A549 (cell line): Measurements from ENCODE around the gene LARGE1. TPM values are rescaled to one million over a fixed set of nuclear protein-coding genes. Genes with fewer than 3 reads are reported as not detected.

Source experiments
- ATAC-seq, 2 experiments: fragments of 200-7000 bp in 1 of 2; fragments of >200 bp in 1 of 2; cut with Nextera tagmentation in 1 of 2; cut with Tn5 transposase in 1 of 2; 3 replicates each; pipeline versions ENCODE4 v1.8.0 to v1.9.1; 2018 to 2020; ENCODE audit warnings: mild to moderate bottlenecking in 1 of 2, moderate library complexity in 1 of 2
- CTCF ChIA-PET: fragments of 300-600 bp; sonication (Branson Sonifier 250); formaldehyde crosslinking; extraction: SDS; loops from one replicate; lab custom pipeline; 2021; ENCODE audit warnings: antibody characterized with exemption, inconsistent platforms; lab: Yijun Ruan, JAX
- POLR2A ChIA-PET: fragments of 350-600 bp; formaldehyde crosslinking; extraction: SDS; loops from one replicate; lab custom pipeline; 2021; ENCODE audit warnings: antibody characterized with exemption, inconsistent platforms; lab: Yijun Ruan, JAX
- DNase-seq, 2 experiments: peaks; one replicate each; pipeline versions ENCODE4 v3.0.0 to v3.0.0-alpha.2; 2011 to 2016; ENCODE audit warnings: low read depth in 1 of 2, low spot score in 1 of 2
- FAIRE-seq: peaks from 2 replicates; lab custom pipeline; 2011; peaks lifted over from hg19 to GRCh38; lab: Jason Lieb, UNC
- H3K27ac ChIP-seq, 2 experiments: fragments of >200 bp; sonication (Bioruptor Twin); formaldehyde crosslinking; 3 replicates each; pipeline ENCODE4 v1.5.1; 2016 to 2017
- H3K4me1 ChIP-seq: fragments of >200 bp; sonication (Bioruptor Twin); formaldehyde crosslinking; 3 replicates; pipeline ENCODE4 v1.6.1; 2016
- H3K4me2 ChIP-seq: fragments of >200 bp; sonication (Bioruptor Twin); formaldehyde crosslinking; 3 replicates; pipeline ENCODE4 v1.6.1; 2016
- H3K4me3 ChIP-seq: fragments of >200 bp; sonication (Bioruptor Twin); formaldehyde crosslinking; 3 replicates; pipeline ENCODE4 v1.5.1; 2016
- H3K9me3 ChIP-seq: fragments of >200 bp; sonication (Bioruptor Twin); formaldehyde crosslinking; 3 replicates; pipeline ENCODE4 v1.6.1; 2016
- BCL3 ChIP-seq: fragments of >200 bp; sonication (Bioruptor Twin); formaldehyde crosslinking; IDR thresholded peaks from 3 replicates; pipeline ENCODE4 v1.6.1; 2016
- CBX2 ChIP-seq: fragments of 200-600 bp; sonication (generic); IDR thresholded peaks from 2 replicates; pipeline ENCODE4 v1.6.1; 2016; ENCODE audit warnings: low read depth, mild to moderate bottlenecking, borderline replicate concordance
- CBX8 ChIP-seq: fragments of 200-600 bp; sonication (generic); IDR thresholded peaks from 2 replicates; pipeline ENCODE4 v1.6.1; 2016
- CHD4 ChIP-seq: fragments of 200-600 bp; sonication (generic); IDR thresholded peaks from 2 replicates; pipeline ENCODE4 v1.6.1; 2016; ENCODE audit warnings: antibody characterized with exemption, mild to moderate bottlenecking, borderline replicate concordance
- EHF ChIP-seq: fragments of 250-450 bp; sonication (Bioruptor Pico); IDR thresholded peaks from 2 replicates; pipeline ENCODE4 v1.5.0; 2020; ENCODE audit warnings: mild to moderate bottlenecking
- ELK1 ChIP-seq: fragments of 150-350 bp; IDR thresholded peaks from 2 replicates; pipeline ENCODE4 v1.6.1; 2014; ENCODE audit warnings: low read depth, mild to moderate bottlenecking, low read length
- FOSL2 ChIP-seq, 2 experiments: fragments of 450-650 bp in 1 of 2; fragments of >200 bp in 1 of 2; sonication (Bioruptor Twin) in 1 of 2; formaldehyde crosslinking; IDR thresholded peaks; 2 replicates each; pipeline versions ENCODE4 v1.5.0 to v1.6.1; 2016 to 2020; ENCODE audit warnings: mild to moderate bottlenecking in 1 of 2, moderate library complexity in 1 of 2
- FOXS1 ChIP-seq: fragments of 250-450 bp; sonication (Bioruptor Pico); IDR thresholded peaks from 2 replicates; pipeline ENCODE4 v1.5.0; 2020; ENCODE audit warnings: mild to moderate bottlenecking, moderate library complexity
- HDAC2 ChIP-seq: fragments of 200-600 bp; sonication (generic); IDR thresholded peaks from 2 replicates; pipeline ENCODE4 v1.6.1; 2016
- HEYL ChIP-seq: fragments of 250-450 bp; sonication (Bioruptor Pico); IDR thresholded peaks from 2 replicates; pipeline ENCODE4 v1.8.0; 2021; ENCODE audit warnings: mild to moderate bottlenecking, moderate library complexity
- HOXB5 ChIP-seq: fragments of 250-450 bp; sonication (Bioruptor Pico); IDR thresholded peaks from 2 replicates; pipeline ENCODE4 v1.5.0; 2020; ENCODE audit warnings: mild to moderate bottlenecking, moderate library complexity
- JUN ChIP-seq, 2 experiments: fragments of >200 bp; sonication (Bioruptor Twin); formaldehyde crosslinking; IDR thresholded peaks; 2 replicates in 1 of 2; 3 replicates in 1 of 2; pipeline ENCODE4 v1.6.1; 2016 to 2017
- JUNB ChIP-seq: fragments of >200 bp; sonication (Bioruptor Twin); formaldehyde crosslinking; IDR thresholded peaks from 2 replicates; pipeline ENCODE4 v1.6.1; 2016
- KDM5A ChIP-seq: fragments of 200-600 bp; sonication (generic); IDR thresholded peaks from 2 replicates; pipeline ENCODE4 v1.6.1; 2016; ENCODE audit warnings: antibody characterized with exemption, mild to moderate bottlenecking
- MAFK ChIP-seq: fragments of 450-650 bp; IDR thresholded peaks from 2 replicates; pipeline ENCODE4 v1.6.1; 2014; ENCODE audit not compliant: partially characterized antibody
- NFE2L2 ChIP-seq: fragments of 150-350 bp; conservative IDR thresholded peaks from 2 replicates; pipeline ENCODE4 v1.6.1; 2014; ENCODE audit warnings: low read length
- NPAS2 ChIP-seq: fragments of 250-450 bp; sonication (Bioruptor Pico); IDR thresholded peaks from 2 replicates; pipeline ENCODE4 v1.8.0; 2022; ENCODE audit warnings: mild to moderate bottlenecking, moderate library complexity, borderline replicate concordance
- RAD21 ChIP-seq, 2 experiments: fragments of >200 bp in 1 of 2; sonication (Bioruptor Twin) in 1 of 2; formaldehyde crosslinking in 1 of 2; IDR thresholded peaks in 1 of 2; conservative IDR thresholded peaks in 1 of 2; 2 replicates in 1 of 2; 3 replicates in 1 of 2; pipeline ENCODE4 v1.6.1; 2012 to 2018; ENCODE audit warnings: inconsistent platforms in 1 of 2
- RARB ChIP-seq: fragments of 250-450 bp; sonication (Bioruptor Pico); IDR thresholded peaks from 2 replicates; pipeline ENCODE4 v1.8.0; 2021; ENCODE audit warnings: mild to moderate bottlenecking, moderate library complexity
- RCOR1 ChIP-seq: fragments of 150-350 bp; IDR thresholded peaks from 2 replicates; pipeline ENCODE4 v1.6.1; 2014; ENCODE audit warnings: antibody characterized with exemption, low read length, low read depth
- REST ChIP-seq: fragments of 200-600 bp; sonication (generic); IDR thresholded peaks from 2 replicates; pipeline ENCODE4 v1.6.1; 2016; ENCODE audit warnings: antibody characterized with exemption, mild to moderate bottlenecking, moderate library complexity
- SREBF2 ChIP-seq: fragments of 450-650 bp; IDR thresholded peaks from 2 replicates; pipeline ENCODE4 v1.6.1; 2014; ENCODE audit warnings: mild to moderate bottlenecking, moderate library complexity
- ZC3H11A ChIP-seq: fragments of 450-650 bp; IDR thresholded peaks from 2 replicates; pipeline ENCODE4 v1.6.1; 2014; ENCODE audit warnings: antibody characterized with exemption, mild to moderate bottlenecking
- ZSCAN20 ChIP-seq: fragments of 250-450 bp; sonication (Bioruptor Pico); IDR thresholded peaks from 2 replicates; pipeline ENCODE4 v1.8.0; 2022; ENCODE audit warnings: mild to moderate bottlenecking, moderate library complexity
- WGBS: methylation state at CpG from one replicate; pipeline ENCODE4 v1.1.6; 2017; ENCODE audit errors: missing lambda C conversion rate; 5-methylcytosine and 5-hydroxymethylcytosine counted together
- polyA plus RNA-seq, 4 experiments: library from polyadenylated mRNA; depleted of rRNA in 3 of 4; stranded (reverse); fragments of >200 nt; fragmentation: RNase III in 1 of 4; extraction: RNeasy Plus Mini Kit Qiagen cat#74134 plus additional on column Dnase treatment in 1 of 4; gene quantifications; 2 replicates in 3 of 4; 3 replicates in 1 of 4; pipeline ENCODE4 v1.2.3, GENCODE V29; 2011 to 2017

Gene LARGE1
- polyA plus RNA-seq, 2 of the 4 experiments (the other 2 are of a cell fraction), result 2.7 to 5.8 TPM

- TF ChIP-seq JUNB (no peak), ZC3H11A (no peak), HDAC2 (no peak), RARB (CRISPR knock-in tag) (no peak), CBX2 (no peak), CBX8 (no peak), KDM5A (no peak), CHD4 (no peak), EHF (no peak), ELK1 (no peak), ZSCAN20 (no peak), FOSL2 (IDR thresholded peaks at IDR 0.05) (no peak), FOSL2 (CRISPR knock-in tag; IDR thresholded peaks at IDR 0.05) (no peak), BCL3 (no peak), NPAS2 (CRISPR knock-in tag) (no peak), NFE2L2 (no peak), HOXB5 (no peak), RAD21 (conservative IDR thresholded peaks at IDR 0.05 in 1 of 2, IDR thresholded peaks at IDR 0.05 in 1 of 2) (no peak)
- Histone ChIP-seq H3K4me1 (no peaks in the 10 kb centered on the region), H3K27ac (no peak overlapping the region), H3K4me3 (no peak overlapping the region), H3K4me2 (no peak overlapping the region), H3K9me3 (no peaks in the 10 kb centered on the region)
- POLR2A ChIA-PET, result no interaction called here
- FAIRE-seq, result no peak
- CTCF ChIA-PET, result interaction anchor here (0.5 kb wide), 1 partner anchor 65 kb away, joined by 3 read pairs; no protein-coding TSS in a partner anchor
- no peak for DNase-seq
- ATAC-seq, result no peak
- WGBS, result 62% methylated on average over 15 of the region's 15 CpGs
Observed at GRCh38 chr22:33757041-33757801, 163.1 kb downstream of the LARGE1 start.

- ATAC-seq, result no peak
- H3K4me3 ChIP-seq, result no peak overlapping the region
- no peak overlapping the region for H3K27ac ChIP-seq
- CTCF ChIA-PET, result interaction anchor here (0.5 kb wide), 1 partner anchor 65 kb away, joined by 3 read pairs; no protein-coding TSS in a partner anchor
- H3K9me3 ChIP-seq, result no peaks in the 10 kb centered on the region
- 55% methylated on average over 9 of the region's 10 CpGs for WGBS
- H3K4me2 ChIP-seq, result no peak overlapping the region
- H3K4me1 ChIP-seq, result no peaks in the 10 kb centered on the region
- FAIRE-seq, result no peak
- TF ChIP-seq JUN (IDR thresholded peaks at IDR 0.05), result no peak
- TF ChIP-seq RAD21 (conservative IDR thresholded peaks at IDR 0.05 in 1 of 2, IDR thresholded peaks at IDR 0.05 in 1 of 2), result no peak
- no peak for TF ChIP-seq MAFK
- TF ChIP-seq RCOR1, result no peak
- POLR2A ChIA-PET, result no interaction called here
- DNase-seq, result no peak
Observed at GRCh38 chr22:33756508-33756949, 163.7 kb downstream of the LARGE1 start.

- ChIA-PET POLR2A (no interaction called here), CTCF (no interaction called here)
- no peak overlapping the region for H3K4me2 ChIP-seq
- no peak for ATAC-seq
- no peak overlapping the region for H3K27ac ChIP-seq
- no peak for TF ChIP-seq BCL3
- no peak for TF ChIP-seq CBX2
- no peak for TF ChIP-seq FOXS1 (CRISPR knock-in tag)
- no peak for TF ChIP-seq SREBF2
- TF ChIP-seq HEYL (CRISPR knock-in tag), result no peak
- no peak for TF ChIP-seq REST
- 82% methylated on average over 4 of the region's 4 CpGs for WGBS
- H3K4me3 ChIP-seq, result no peak overlapping the region
- no peak for DNase-seq
- H3K9me3 ChIP-seq, result no peaks in the 10 kb centered on the region
- no peak for FAIRE-seq
- H3K4me1 ChIP-seq, result peaks cover 11% of the 10 kb centered on the region; the same call in 2 of the 3 replicates
Observed at GRCh38 chr22:33748714-33749113, 171.6 kb downstream of the LARGE1 start.
